PFSK-1 (cell line): ENCODE measurements around the gene CST2.

Experiments used
- FOXP2 ChIP-seq: optimal IDR thresholded peaks from 2 replicates; pipeline ENCODE3; 2011; ENCODE audit warnings: borderline replicate concordance, control low read depth, inconsistent platforms; ENCODE audit not compliant: insufficient read depth; ENCODE audit errors: extremely low read length, extremely low read depth
- POLR2AphosphoS5 ChIP-seq: IDR thresholded peaks from 2 replicates; pipeline ENCODE4 v1.6.1; 2012; ENCODE audit warnings: low read depth, mild to moderate bottlenecking, control low read depth, low read length, moderate library complexity
- REST ChIP-seq, 2 experiments: IDR thresholded peaks; 2 replicates each; pipeline versions ENCODE4 v1.6.1 to v1.8.0; 2011 to 2012; ENCODE audit warnings: low read depth in 2 of 2, low read length in 2 of 2, control low read depth in 1 of 2, inconsistent platforms in 1 of 2, mild to moderate bottlenecking in 1 of 2, moderate library complexity in 1 of 2; ENCODE audit not compliant: insufficient read depth in 1 of 2
- SIN3A ChIP-seq: IDR thresholded peaks from 2 replicates; pipeline ENCODE4 v1.6.1; 2012; ENCODE audit warnings: mild to moderate bottlenecking, low read length, moderate library complexity, borderline replicate concordance; ENCODE audit not compliant: insufficient read depth
- TAF1 ChIP-seq: IDR thresholded peaks from 2 replicates; pipeline ENCODE4 v1.6.1; 2012; ENCODE audit warnings: low read length, control low read depth, borderline replicate concordance; ENCODE audit not compliant: insufficient read depth

Gene CST2

GRCh38 chr20:23872065-23872464, 45.5 kb upstream of the CST2 start:
- no peak for TF ChIP-seq POLR2AphosphoS5
- no peak for TF ChIP-seq TAF1
- no peak for TF ChIP-seq SIN3A
- no peak for TF ChIP-seq FOXP2
- TF ChIP-seq REST (IDR thresholded peaks at IDR 0.05; ENCODE audit: insufficient read depth in 1 of 2, low read depth in 2 of 2, low read length in 2 of 2) = no peak

- TF ChIP-seq SIN3A (no peak), REST (IDR thresholded peaks at IDR 0.05; ENCODE audit: insufficient read depth in 1 of 2, low read depth in 2 of 2, low read length in 2 of 2) (no peak), POLR2AphosphoS5 (no peak), TAF1 (no peak), FOXP2 (no peak)
Measured at GRCh38 chr20:23870461-23870860, 43.9 kb upstream of the CST2 start.

- no peak for TF ChIP-seq SIN3A
- TF ChIP-seq TAF1 = no peak
- TF ChIP-seq FOXP2 = no peak
- no peak for TF ChIP-seq REST (IDR thresholded peaks at IDR 0.05; ENCODE audit: insufficient read depth in 1 of 2, low read depth in 2 of 2, low read length in 2 of 2)
- no peak for TF ChIP-seq POLR2AphosphoS5
Measured at GRCh38 chr20:23869520-23869919, 43.0 kb upstream of the CST2 start.

- TF ChIP-seq REST (IDR thresholded peaks at IDR 0.05; ENCODE audit: insufficient read depth in 1 of 2, low read depth in 2 of 2, low read length in 2 of 2) (no peak), TAF1 (no peak), SIN3A (no peak), FOXP2 (no peak), POLR2AphosphoS5 (no peak)
Measured at GRCh38 chr20:23868321-23868720, 41.8 kb upstream of the CST2 start.

- TF ChIP-seq REST (IDR thresholded peaks at IDR 0.05; ENCODE audit: insufficient read depth in 1 of 2, low read depth in 2 of 2, low read length in 2 of 2) = no peak
- TF ChIP-seq TAF1 = no peak
- TF ChIP-seq FOXP2 = no peak
- TF ChIP-seq POLR2AphosphoS5 = no peak
- TF ChIP-seq SIN3A = no peak
Measured at GRCh38 chr20:23867152-23867776, 40.7 kb upstream of the CST2 start.
